Right atrium auricular region (tissue), 2 donors: ENCODE results near the gene ST3GAL4. TPM values are rescaled to one million over a fixed set of nuclear protein-coding genes. Genes with fewer than 3 reads are reported as not detected.

Experiments used
- DNase-seq: peaks from one replicate; pipeline ENCODE4 v3.0.0-alpha.2; 2019; ENCODE audit warnings: low spot score
- H3K27ac ChIP-seq, 2 donors: fragments of 200-600 bp; sonication (generic); 1 replicate in 1 of 2; 2 replicates in 1 of 2; pipeline ENCODE4 v1.5.1; 2016 to 2019
- H3K27me3 ChIP-seq, 2 donors: fragments of 200-600 bp; sonication (generic); one replicate each; pipeline versions ENCODE4 v1.5.1 to v1.6.0; 2017 to 2019
- H3K36me3 ChIP-seq: fragments of 200-600 bp; sonication (generic); one replicate; pipeline ENCODE4 v1.5.1; 2016
- H3K4me1 ChIP-seq, 2 donors: fragments of 200-600 bp; sonication (generic); one replicate each; pipeline versions ENCODE4 v1.5.1 to v1.6.0; 2017 to 2019
- H3K4me3 ChIP-seq, 2 donors: fragments of 200-600 bp; sonication (generic); 1 replicate in 1 of 2; 2 replicates in 1 of 2; pipeline ENCODE4 v1.5.1; 2017 to 2019; ENCODE audit warnings: mild to moderate bottlenecking in 1 of 2, moderate library complexity in 1 of 2
- H3K9me3 ChIP-seq, 2 donors: fragments of 200-600 bp; sonication (generic); one replicate each; pipeline ENCODE4 v1.5.1; 2019
- total RNA-seq, 2 donors: library from RNA; depleted of rRNA; stranded (reverse); fragments of >200 nt; gene quantifications; one replicate each; pipeline ENCODE4 v1.1.0, GENCODE V29; 2016
- TF ChIP-seq, protein P1 (sequence below), 2 donors: fragments of 200-600 bp; sonication (generic); IDR thresholded peaks; one replicate each; pipeline ENCODE4 v1.5.1; 2019; ENCODE audit warnings: antibody characterized with exemption in 2 of 2

Gene ST3GAL4
- total RNA-seq, 2 donors from 2014 or later = 67.5 to 103 TPM

DNA sequence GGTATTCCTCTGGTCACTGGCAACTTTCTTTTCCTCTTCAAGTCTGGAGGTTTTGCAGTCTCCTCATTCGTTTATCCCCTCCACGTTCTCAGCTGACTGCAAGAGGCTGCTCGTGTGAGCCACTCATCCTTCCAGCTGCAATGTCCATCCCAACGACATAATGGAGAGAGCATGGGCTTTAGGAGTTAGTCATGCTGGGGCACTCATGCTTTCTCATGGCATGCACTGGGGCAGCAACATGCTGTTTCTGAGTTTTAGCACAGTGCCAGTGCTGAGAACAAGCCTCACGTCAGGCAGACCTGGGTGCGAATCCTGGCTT lies 44.5 kb upstream of the ST3GAL4 start:
- Histone ChIP-seq H3K27me3 (no peaks in the 10 kb centered on the region), H3K4me1 (peaks cover 0 to 10% of the 10 kb centered on the region in 2 donors), H3K27ac (peak overlapping the region in 1 of 2 donors; percentile 2), H3K4me3 (no peak overlapping the region), H3K36me3 (no peaks in the 10 kb centered on the region), H3K9me3 (no peaks in the 10 kb centered on the region)
- no peak for DNase-seq
- TF ChIP-seq, protein P1, sequence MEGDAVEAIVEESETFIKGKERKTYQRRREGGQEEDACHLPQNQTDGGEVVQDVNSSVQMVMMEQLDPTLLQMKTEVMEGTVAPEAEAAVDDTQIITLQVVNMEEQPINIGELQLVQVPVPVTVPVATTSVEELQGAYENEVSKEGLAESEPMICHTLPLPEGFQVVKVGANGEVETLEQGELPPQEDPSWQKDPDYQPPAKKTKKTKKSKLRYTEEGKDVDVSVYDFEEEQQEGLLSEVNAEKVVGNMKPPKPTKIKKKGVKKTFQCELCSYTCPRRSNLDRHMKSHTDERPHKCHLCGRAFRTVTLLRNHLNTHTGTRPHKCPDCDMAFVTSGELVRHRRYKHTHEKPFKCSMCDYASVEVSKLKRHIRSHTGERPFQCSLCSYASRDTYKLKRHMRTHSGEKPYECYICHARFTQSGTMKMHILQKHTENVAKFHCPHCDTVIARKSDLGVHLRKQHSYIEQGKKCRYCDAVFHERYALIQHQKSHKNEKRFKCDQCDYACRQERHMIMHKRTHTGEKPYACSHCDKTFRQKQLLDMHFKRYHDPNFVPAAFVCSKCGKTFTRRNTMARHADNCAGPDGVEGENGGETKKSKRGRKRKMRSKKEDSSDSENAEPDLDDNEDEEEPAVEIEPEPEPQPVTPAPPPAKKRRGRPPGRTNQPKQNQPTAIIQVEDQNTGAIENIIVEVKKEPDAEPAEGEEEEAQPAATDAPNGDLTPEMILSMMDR (IDR thresholded peaks at IDR 0.05) = no peak

DNA sequence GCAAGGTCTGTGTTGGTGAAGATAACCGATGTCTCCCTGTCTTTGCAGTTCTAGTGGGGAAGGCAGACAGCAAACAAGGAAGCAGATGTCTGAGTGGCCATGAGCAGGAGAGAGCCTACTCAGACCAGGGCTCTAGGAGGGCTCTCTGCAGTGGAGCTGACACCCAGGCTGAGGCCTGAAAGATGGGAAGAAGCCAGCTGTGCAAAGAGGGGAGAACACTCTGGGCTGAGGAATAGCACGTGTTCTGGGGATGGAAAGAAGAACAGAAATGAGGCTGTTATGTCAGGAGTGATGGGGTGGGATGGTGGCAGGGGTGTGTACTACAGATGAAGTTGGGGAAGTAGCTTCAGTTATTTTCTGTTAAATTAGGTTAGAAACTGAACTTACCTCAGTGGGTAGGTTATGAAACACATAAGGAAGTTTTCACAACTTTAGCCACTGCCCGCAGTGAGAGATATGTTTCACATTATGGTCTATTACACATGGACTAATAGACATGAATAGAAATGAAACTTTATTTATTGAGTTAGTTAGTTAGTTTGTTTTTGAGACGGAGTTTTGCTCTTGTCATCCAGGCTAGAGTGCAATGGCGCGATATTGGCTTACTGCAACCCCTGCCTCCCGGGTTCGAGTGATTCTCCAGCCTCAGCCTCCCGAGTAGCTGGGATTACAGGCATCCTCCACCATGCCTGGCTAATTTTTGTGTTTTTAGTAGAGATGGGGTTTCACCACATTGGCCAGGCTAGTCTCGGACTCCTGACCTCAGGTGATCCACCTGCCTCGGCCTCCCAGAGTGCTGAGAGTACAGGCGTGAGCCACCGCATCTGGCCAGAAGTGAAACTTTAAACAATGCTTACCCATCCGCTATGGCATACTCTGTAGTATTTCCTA lies 43.8 kb upstream of the ST3GAL4 start:
- Histone ChIP-seq H3K9me3 (no peaks in the 10 kb centered on the region), H3K27me3 (no peaks in the 10 kb centered on the region), H3K27ac (no peak overlapping the region), H3K36me3 (no peaks in the 10 kb centered on the region), H3K4me3 (no peak overlapping the region), H3K4me1 (peaks cover 0 to 10% of the 10 kb centered on the region in 2 donors)
- TF ChIP-seq, protein P1 (IDR thresholded peaks at IDR 0.05) = no peak
- no peak for DNase-seq

- no peaks in the 10 kb centered on the region for H3K27me3 ChIP-seq
- no peak overlapping the region for H3K4me3 ChIP-seq
- no peak for DNase-seq
- no peak overlapping the region for H3K27ac ChIP-seq
- no peaks in the 10 kb centered on the region for H3K9me3 ChIP-seq
- TF ChIP-seq, protein P1 (IDR thresholded peaks at IDR 0.05) = no peak
- H3K36me3 ChIP-seq = no peaks in the 10 kb centered on the region
- peaks cover 0 to 20% of the 10 kb centered on the region in 2 donors for H3K4me1 ChIP-seq
Measured at GRCh38 chr11:126312961-126313360, 42.5 kb upstream of the ST3GAL4 start.

- no peak for DNase-seq
- H3K27ac ChIP-seq = no peak overlapping the region
- H3K9me3 ChIP-seq = no peaks in the 10 kb centered on the region
- H3K4me3 ChIP-seq = no peak overlapping the region
- H3K27me3 ChIP-seq = no peaks in the 10 kb centered on the region
- H3K4me1 ChIP-seq = peaks cover 0 to 29% of the 10 kb centered on the region in 2 donors
- TF ChIP-seq, protein P1 (IDR thresholded peaks at IDR 0.05) = no peak
- no peaks in the 10 kb centered on the region for H3K36me3 ChIP-seq
Measured at GRCh38 chr11:126313826-126314225, 41.7 kb upstream of the ST3GAL4 start.

DNA sequence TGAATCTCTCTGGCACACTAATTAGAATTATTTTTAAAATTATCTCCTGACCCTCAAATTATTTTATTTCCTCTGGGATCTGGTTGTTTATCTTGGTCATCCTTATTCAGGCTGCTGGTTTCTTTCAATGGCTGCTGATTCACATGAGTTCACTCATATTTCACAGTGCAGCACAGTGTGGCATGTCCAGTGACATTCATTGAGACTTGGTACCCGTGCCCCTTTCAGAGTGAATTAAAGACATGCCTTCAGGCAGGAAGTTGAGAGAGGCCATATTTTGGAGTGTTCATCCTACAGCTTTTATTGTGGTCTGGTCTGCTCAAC lies 38.1 kb upstream of the ST3GAL4 start:
- no peak overlapping the region for H3K4me3 ChIP-seq
- H3K9me3 ChIP-seq = no peaks in the 10 kb centered on the region
- TF ChIP-seq, protein P1 (IDR thresholded peaks at IDR 0.05) = no peak

More for the DNA sequence above, 38.1 kb upstream of the ST3GAL4 start:
- Histone ChIP-seq H3K27me3 (no peaks in the 10 kb centered on the region), H3K4me1 (peaks cover 0 to 41% of the 10 kb centered on the region in 2 donors), H3K27ac (peak overlapping the region; percentile 77 to 88), H3K36me3 (no peaks in the 10 kb centered on the region)
- no peak for DNase-seq
